ENCODE measurements around the gene VPS13C.

DNA sequence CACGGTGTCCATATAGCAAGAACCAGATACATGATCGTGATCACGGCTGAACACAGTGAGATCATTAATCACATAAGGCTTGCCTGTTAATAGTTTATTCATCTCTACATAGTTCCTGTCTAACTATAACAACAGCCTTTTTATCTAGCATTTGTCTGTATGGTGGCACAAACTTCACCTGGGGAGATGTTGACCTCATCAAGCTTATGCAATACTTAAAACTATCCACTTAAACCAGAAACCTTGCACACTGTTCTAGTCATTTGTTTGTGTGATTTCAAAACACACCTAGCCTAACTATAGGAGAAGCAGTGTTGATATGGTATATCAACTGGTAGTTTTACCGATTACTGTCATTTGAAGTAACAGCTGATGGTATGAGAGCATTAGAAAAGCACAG is 124.8 kb downstream of the VPS13C start:
- TF ChIP-seq SIN3A (IDR thresholded peaks at IDR 0.05; ENCODE audit: borderline replicate concordance, insufficient read depth, low read length) (no peak), REST (IDR thresholded peaks at IDR 0.05; ENCODE audit: insufficient read depth in 1 of 2, low read depth in 2 of 2, low read length in 2 of 2) (no peak), POLR2AphosphoS5 (IDR thresholded peaks at IDR 0.05; ENCODE audit: low read depth, low read length) (no peak)

Data from PFSK-1 (cell line).